ENCODE data around the gene BLTP3B.

The BLTP3B gene

GRCh38 chr12:100157427-100157821 is 14.8 kb upstream of the BLTP3B start:
- no peak overlapping the region for H3K27ac ChIP-seq
- no peak for TF ChIP-seq ZFX (IDR thresholded peaks at IDR 0.05)
- TF ChIP-seq, protein P1, sequence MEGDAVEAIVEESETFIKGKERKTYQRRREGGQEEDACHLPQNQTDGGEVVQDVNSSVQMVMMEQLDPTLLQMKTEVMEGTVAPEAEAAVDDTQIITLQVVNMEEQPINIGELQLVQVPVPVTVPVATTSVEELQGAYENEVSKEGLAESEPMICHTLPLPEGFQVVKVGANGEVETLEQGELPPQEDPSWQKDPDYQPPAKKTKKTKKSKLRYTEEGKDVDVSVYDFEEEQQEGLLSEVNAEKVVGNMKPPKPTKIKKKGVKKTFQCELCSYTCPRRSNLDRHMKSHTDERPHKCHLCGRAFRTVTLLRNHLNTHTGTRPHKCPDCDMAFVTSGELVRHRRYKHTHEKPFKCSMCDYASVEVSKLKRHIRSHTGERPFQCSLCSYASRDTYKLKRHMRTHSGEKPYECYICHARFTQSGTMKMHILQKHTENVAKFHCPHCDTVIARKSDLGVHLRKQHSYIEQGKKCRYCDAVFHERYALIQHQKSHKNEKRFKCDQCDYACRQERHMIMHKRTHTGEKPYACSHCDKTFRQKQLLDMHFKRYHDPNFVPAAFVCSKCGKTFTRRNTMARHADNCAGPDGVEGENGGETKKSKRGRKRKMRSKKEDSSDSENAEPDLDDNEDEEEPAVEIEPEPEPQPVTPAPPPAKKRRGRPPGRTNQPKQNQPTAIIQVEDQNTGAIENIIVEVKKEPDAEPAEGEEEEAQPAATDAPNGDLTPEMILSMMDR (conservative IDR thresholded peaks at IDR 0.05): no peak

GRCh38 chr12:100156731-100157426 is 14.2 kb upstream of the BLTP3B start:
- no peak overlapping the region for H3K27ac ChIP-seq
- no peak for TF ChIP-seq ZFX (IDR thresholded peaks at IDR 0.05)
- TF ChIP-seq, protein P1 (conservative IDR thresholded peaks at IDR 0.05): no peak

- no peak for TF ChIP-seq ZFX (IDR thresholded peaks at IDR 0.05)
- TF ChIP-seq, protein P1 (conservative IDR thresholded peaks at IDR 0.05): peak; percentile 89
- no peak overlapping the region for H3K27ac ChIP-seq
Observed at GRCh38 chr12:100154474-100155247, 12.0 kb upstream of the BLTP3B start.

DNA sequence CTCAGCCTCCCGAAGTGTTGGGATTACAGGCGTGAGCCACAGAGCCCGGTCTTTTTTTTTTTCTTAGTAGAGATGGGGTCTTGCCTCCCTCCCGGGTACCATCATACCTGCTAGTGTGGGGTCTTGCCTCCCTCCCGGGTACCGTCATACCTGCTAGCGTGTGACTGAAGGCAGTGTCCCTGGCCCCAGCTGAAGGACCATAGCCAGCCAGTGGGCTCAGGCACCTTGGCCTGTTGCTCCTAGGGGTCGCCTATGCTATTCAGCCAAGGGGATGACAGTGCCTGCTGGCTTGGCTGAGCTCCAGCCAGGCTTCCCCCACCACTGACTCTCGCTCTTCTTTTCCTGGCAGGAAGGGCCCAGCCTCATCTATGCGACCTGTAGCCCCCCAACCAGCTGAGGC is 10.5 kb upstream of the BLTP3B start:
- H3K27ac ChIP-seq: no peak overlapping the region
- TF ChIP-seq, protein P1 (conservative IDR thresholded peaks at IDR 0.05): no peak
- TF ChIP-seq ZFX (IDR thresholded peaks at IDR 0.05): no peak

DNA sequence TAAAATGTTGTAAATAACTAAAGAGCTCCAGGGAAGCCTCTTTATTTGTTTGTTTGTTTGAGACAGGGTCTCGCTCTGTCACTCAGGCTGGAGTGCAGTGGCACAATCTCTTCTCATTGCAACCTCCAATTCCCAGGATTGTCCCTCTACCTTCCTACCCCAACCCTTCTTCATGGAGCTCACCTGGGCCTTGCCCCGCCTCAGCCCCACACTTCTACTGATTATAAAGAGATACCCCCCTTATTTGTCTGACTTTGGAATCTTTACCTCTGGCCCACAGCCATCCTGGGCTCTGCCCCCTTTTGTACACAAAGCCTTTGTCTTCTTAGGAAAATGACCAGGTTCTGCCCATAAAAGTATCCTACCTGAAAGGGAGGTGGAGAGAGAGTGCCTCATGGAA is 9.1 kb upstream of the BLTP3B start:
- no peak overlapping the region for H3K27ac ChIP-seq
- TF ChIP-seq, protein P1 (conservative IDR thresholded peaks at IDR 0.05): no peak
- TF ChIP-seq ZFX (IDR thresholded peaks at IDR 0.05): no peak

- TF ChIP-seq, protein P1 (conservative IDR thresholded peaks at IDR 0.05): no peak
- no peak for TF ChIP-seq ZFX (IDR thresholded peaks at IDR 0.05)
- H3K27ac ChIP-seq: no peak overlapping the region
Observed at GRCh38 chr12:100146252-100146651, 3.6 kb upstream of the BLTP3B start.

GRCh38 chr12:100145643-100146042 is 3.0 kb upstream of the BLTP3B start:
- H3K27ac ChIP-seq: no peak overlapping the region
- no peak for TF ChIP-seq ZFX (IDR thresholded peaks at IDR 0.05)
